ENCODE results near the gene PPEF2. TPM values are rescaled to one million over a fixed set of nuclear protein-coding genes. Genes with fewer than 3 reads are reported as not detected.

PPEF2 gene
- total and polyA plus RNA-seq, 2 experiments from 2014 or later: not detected

DNA sequence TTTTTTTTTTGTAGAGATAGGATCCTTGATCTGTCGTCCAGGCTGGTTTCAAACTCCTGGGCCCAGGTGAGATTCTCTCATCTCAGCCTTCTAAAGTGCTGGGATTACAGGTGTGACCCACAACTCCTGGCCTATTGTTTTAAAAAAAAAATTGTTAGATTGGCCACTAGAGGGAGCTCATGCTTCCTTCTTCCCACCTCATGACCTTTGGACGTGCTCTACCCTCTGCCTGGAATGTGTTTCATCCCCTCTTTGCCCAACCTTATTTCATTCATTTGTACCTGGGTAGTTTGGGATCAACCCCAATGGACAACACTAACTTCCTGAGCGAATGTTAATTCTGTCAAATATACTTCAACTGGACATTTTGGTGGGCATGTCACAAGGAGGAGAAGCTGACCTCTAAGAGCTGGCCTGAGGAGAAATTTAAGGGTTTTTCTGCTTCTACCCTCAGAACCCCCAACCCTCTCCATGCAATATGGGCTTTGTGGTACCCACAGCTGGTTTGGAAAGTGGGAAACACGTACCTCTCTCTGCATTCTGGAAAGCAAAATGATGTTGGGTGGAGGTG is 6.4 kb downstream of the PPEF2 start:
- no peaks in the 10 kb centered on the region for H3K79me2 ChIP-seq
- H4K20me1 ChIP-seq (ENCODE audit: insufficient read depth, poor library complexity, severe bottlenecking): no peaks in the 10 kb centered on the region
- TF ChIP-seq EZH2phosphoT487 (IDR thresholded peaks at IDR 0.05; ENCODE audit: low read depth, severe bottlenecking, unreplicated experiment) (no peak), EZH2 (IDR thresholded peaks at IDR 0.05; ENCODE audit: borderline replicate concordance) (no peak)
- TF ChIP-seq, protein P1, sequence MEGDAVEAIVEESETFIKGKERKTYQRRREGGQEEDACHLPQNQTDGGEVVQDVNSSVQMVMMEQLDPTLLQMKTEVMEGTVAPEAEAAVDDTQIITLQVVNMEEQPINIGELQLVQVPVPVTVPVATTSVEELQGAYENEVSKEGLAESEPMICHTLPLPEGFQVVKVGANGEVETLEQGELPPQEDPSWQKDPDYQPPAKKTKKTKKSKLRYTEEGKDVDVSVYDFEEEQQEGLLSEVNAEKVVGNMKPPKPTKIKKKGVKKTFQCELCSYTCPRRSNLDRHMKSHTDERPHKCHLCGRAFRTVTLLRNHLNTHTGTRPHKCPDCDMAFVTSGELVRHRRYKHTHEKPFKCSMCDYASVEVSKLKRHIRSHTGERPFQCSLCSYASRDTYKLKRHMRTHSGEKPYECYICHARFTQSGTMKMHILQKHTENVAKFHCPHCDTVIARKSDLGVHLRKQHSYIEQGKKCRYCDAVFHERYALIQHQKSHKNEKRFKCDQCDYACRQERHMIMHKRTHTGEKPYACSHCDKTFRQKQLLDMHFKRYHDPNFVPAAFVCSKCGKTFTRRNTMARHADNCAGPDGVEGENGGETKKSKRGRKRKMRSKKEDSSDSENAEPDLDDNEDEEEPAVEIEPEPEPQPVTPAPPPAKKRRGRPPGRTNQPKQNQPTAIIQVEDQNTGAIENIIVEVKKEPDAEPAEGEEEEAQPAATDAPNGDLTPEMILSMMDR (IDR thresholded peaks at IDR 0.05; ENCODE audit: poor library complexity): peak; percentile 66
- no peaks in the 10 kb centered on the region for H3K36me3 ChIP-seq (replicated peaks; ENCODE audit: insufficient read depth, low read depth)
- no peaks in the 10 kb centered on the region for H3K9me2 ChIP-seq (replicated peaks; ENCODE audit: insufficient read depth)
- H3K4me3 ChIP-seq: no peak overlapping the region
- peak; percentile 50 for DNase-seq (ENCODE audit: low spot score)
- no peaks in the 10 kb centered on the region for H3K4me1 ChIP-seq (ENCODE audit: insufficient read depth)
- H3K9me3 ChIP-seq (ENCODE audit: low read depth): no peaks in the 10 kb centered on the region
- WGBS (ENCODE audit: low lambda C conversion rate, missing lambda C conversion rate): 47% methylated on average over 4 of the region's 4 CpGs
- H2AFZ ChIP-seq: no peak overlapping the region
- no peak overlapping the region for H3K4me2 ChIP-seq
- H3K27me3 ChIP-seq: no peaks in the 10 kb centered on the region
- no peak overlapping the region for H3K27ac ChIP-seq

GRCh38 chr4:75892508-75892907 is 9.7 kb downstream of the PPEF2 start:
- H3K4me2 ChIP-seq: no peak overlapping the region
- 81% methylated on average over 3 of the region's 3 CpGs for WGBS (ENCODE audit: low lambda C conversion rate, missing lambda C conversion rate)

DNA sequence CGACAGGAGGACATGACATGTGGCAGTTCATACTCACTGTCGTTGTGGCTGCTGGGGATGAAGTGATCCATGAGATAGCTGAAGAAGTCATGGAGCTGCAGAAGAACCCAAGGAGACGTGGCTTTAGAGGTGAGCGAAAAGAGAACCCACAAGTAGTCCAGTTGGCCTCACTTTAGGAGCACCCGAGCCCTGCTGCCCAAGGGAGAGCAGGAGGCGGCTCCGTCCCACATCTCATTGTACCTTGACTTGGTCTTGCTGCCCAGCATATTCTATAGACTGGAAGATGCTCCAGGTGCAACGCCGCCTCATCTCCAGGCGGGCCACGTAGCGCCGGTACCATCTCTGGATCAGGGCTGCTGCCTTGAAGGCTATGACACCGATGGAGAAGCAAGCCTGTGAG is 10.6 kb downstream of the PPEF2 start:
- TF ChIP-seq EZH2 (IDR thresholded peaks at IDR 0.05; ENCODE audit: borderline replicate concordance): no peak
- no peak for TF ChIP-seq EZH2phosphoT487 (IDR thresholded peaks at IDR 0.05; ENCODE audit: low read depth, severe bottlenecking, unreplicated experiment)
- TF ChIP-seq, protein P1 (IDR thresholded peaks at IDR 0.05; ENCODE audit: poor library complexity): no peak
- 95% methylated on average over 13 of the region's 14 CpGs for WGBS (ENCODE audit: low lambda C conversion rate, missing lambda C conversion rate)
- Histone ChIP-seq H3K4me3 (no peak overlapping the region), H4K20me1 (ENCODE audit: insufficient read depth, poor library complexity, severe bottlenecking) (no peaks in the 10 kb centered on the region), H3K27ac (no peak overlapping the region), H3K27me3 (peaks cover 3% of the 10 kb centered on the region), H3K4me1 (ENCODE audit: insufficient read depth) (no peaks in the 10 kb centered on the region), H3K9me2 (replicated peaks; ENCODE audit: insufficient read depth) (no peaks in the 10 kb centered on the region), H3K9me3 (ENCODE audit: low read depth) (no peaks in the 10 kb centered on the region), H3K36me3 (replicated peaks; ENCODE audit: insufficient read depth, low read depth) (no peaks in the 10 kb centered on the region), H3K79me2 (no peaks in the 10 kb centered on the region), H3K4me2 (no peak overlapping the region), H2AFZ (no peak overlapping the region)
- no peak for DNase-seq (ENCODE audit: low spot score)

More at GRCh38 chr4:75892508-75892907, 9.7 kb downstream of the PPEF2 start:
- Histone ChIP-seq H3K79me2 (no peaks in the 10 kb centered on the region), H2AFZ (no peak overlapping the region), H3K27me3 (peaks cover 3% of the 10 kb centered on the region), H3K27ac (no peak overlapping the region), H3K4me3 (no peak overlapping the region), H3K9me3 (ENCODE audit: low read depth) (no peaks in the 10 kb centered on the region), H3K4me1 (ENCODE audit: insufficient read depth) (no peaks in the 10 kb centered on the region), H4K20me1 (ENCODE audit: insufficient read depth, poor library complexity, severe bottlenecking) (no peaks in the 10 kb centered on the region), H3K9me2 (replicated peaks; ENCODE audit: insufficient read depth) (no peaks in the 10 kb centered on the region), H3K36me3 (replicated peaks; ENCODE audit: insufficient read depth, low read depth) (no peaks in the 10 kb centered on the region)
- TF ChIP-seq EZH2 (IDR thresholded peaks at IDR 0.05; ENCODE audit: borderline replicate concordance) (no peak), EZH2phosphoT487 (IDR thresholded peaks at IDR 0.05; ENCODE audit: low read depth, severe bottlenecking, unreplicated experiment) (no peak)
- TF ChIP-seq, protein P1 (IDR thresholded peaks at IDR 0.05; ENCODE audit: poor library complexity): no peak
- no peak for DNase-seq (ENCODE audit: low spot score)

All from hepatocyte (in vitro differentiated cells).